WTC11 (cell line): ENCODE results near the gene ICOS.

Experiments used
- ESRRA ChIP-seq: sonication (generic); formaldehyde crosslinking; IDR thresholded peaks from 2 replicates; pipeline ENCODE4 v1.8.1; 2022; ENCODE audit warnings: mild to moderate bottlenecking, missing genetic modification reagents, borderline replicate concordance
- ETV6 ChIP-seq: sonication (generic); formaldehyde crosslinking; IDR thresholded peaks from 2 replicates; pipeline ENCODE4 v1.8.1; 2022; ENCODE audit warnings: mild to moderate bottlenecking, missing genetic modification reagents
- FOXP1 ChIP-seq: sonication (generic); formaldehyde crosslinking; IDR thresholded peaks from 2 replicates; pipeline ENCODE4 v1.8.0; 2022; ENCODE audit warnings: missing genetic modification reagents, mild to moderate bottlenecking, moderate library complexity, borderline replicate concordance
- JUN ChIP-seq: sonication (generic); formaldehyde crosslinking; IDR thresholded peaks from 2 replicates; pipeline ENCODE4 v1.8.0; 2023; ENCODE audit warnings: mild to moderate bottlenecking, missing genetic modification reagents
- NFYB ChIP-seq: sonication (generic); formaldehyde crosslinking; conservative IDR thresholded peaks from 2 replicates; pipeline ENCODE4 v1.8.0; 2022; ENCODE audit warnings: low read depth, missing genetic modification reagents
- NR2C2 ChIP-seq: sonication (generic); formaldehyde crosslinking; IDR thresholded peaks from 2 replicates; pipeline ENCODE4 v1.8.0; 2022; ENCODE audit warnings: mild to moderate bottlenecking, missing genetic modification reagents
- RORB ChIP-seq: fragments of 250-450 bp; sonication (Bioruptor Pico); IDR thresholded peaks from 2 replicates; pipeline ENCODE4 v1.9.0; 2021; ENCODE audit warnings: mild to moderate bottlenecking
- SMAD4 ChIP-seq: sonication (generic); formaldehyde crosslinking; IDR thresholded peaks from 2 replicates; pipeline ENCODE4 v1.8.0; 2022; ENCODE audit warnings: mild to moderate bottlenecking, missing genetic modification reagents
- TF ChIP-seq, protein P1 (sequence below): sonication (generic); formaldehyde crosslinking; IDR thresholded peaks from 2 replicates; pipeline ENCODE4 v1.8.1; 2023; ENCODE audit warnings: mild to moderate bottlenecking, missing genetic modification reagents, moderate library complexity
- TF ChIP-seq, protein P2 (sequence below): fragments of 200-600 bp; IDR thresholded peaks from 2 replicates; pipeline ENCODE4 v1.8.0; 2022; ENCODE audit warnings: antibody characterized with exemption
- TF ChIP-seq, protein P3 (sequence below): sonication (generic); formaldehyde crosslinking; IDR thresholded peaks from 2 replicates; pipeline ENCODE4 v1.8.0; 2023; ENCODE audit warnings: mild to moderate bottlenecking, missing genetic modification reagents
- TF ChIP-seq, protein P4 (sequence below): sonication (generic); formaldehyde crosslinking; conservative IDR thresholded peaks from 2 replicates; pipeline ENCODE4 v1.8.1; 2022; ENCODE audit warnings: mild to moderate bottlenecking, missing genetic modification reagents

DNA sequence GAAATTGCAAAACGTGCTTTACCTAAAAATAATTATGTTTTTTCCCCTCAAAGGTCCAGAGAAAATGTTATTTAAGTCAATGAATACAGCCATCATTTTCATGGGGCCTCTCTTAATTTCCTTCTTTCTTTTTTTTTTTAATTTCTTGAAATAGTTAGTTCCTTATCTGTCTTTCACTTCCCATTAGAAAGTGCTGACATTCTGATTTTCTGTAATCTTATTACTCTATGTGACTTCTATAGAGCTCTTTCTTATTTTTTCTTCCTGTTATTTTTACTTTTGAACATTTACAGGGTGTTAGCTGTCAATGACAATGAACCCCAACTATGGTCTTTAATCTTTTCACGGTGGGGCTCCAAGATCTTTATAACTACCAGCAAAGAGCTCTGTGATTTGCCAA lies 39.0 kb upstream of the ICOS start:
- TF ChIP-seq RORB (CRISPR knock-in tag) (no peak), SMAD4 (CRISPR knock-in tag) (no peak), NFYB (no peak), FOXP1 (CRISPR knock-in tag) (no peak), JUN (no peak), ETV6 (CRISPR knock-in tag) (no peak), ESRRA (CRISPR knock-in tag) (no peak), NR2C2 (CRISPR knock-in tag) (no peak)
- TF ChIP-seq, protein P1, sequence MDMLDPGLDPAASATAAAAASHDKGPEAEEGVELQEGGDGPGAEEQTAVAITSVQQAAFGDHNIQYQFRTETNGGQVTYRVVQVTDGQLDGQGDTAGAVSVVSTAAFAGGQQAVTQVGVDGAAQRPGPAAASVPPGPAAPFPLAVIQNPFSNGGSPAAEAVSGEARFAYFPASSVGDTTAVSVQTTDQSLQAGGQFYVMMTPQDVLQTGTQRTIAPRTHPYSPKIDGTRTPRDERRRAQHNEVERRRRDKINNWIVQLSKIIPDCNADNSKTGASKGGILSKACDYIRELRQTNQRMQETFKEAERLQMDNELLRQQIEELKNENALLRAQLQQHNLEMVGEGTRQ, result no peak
- TF ChIP-seq, protein P2, sequence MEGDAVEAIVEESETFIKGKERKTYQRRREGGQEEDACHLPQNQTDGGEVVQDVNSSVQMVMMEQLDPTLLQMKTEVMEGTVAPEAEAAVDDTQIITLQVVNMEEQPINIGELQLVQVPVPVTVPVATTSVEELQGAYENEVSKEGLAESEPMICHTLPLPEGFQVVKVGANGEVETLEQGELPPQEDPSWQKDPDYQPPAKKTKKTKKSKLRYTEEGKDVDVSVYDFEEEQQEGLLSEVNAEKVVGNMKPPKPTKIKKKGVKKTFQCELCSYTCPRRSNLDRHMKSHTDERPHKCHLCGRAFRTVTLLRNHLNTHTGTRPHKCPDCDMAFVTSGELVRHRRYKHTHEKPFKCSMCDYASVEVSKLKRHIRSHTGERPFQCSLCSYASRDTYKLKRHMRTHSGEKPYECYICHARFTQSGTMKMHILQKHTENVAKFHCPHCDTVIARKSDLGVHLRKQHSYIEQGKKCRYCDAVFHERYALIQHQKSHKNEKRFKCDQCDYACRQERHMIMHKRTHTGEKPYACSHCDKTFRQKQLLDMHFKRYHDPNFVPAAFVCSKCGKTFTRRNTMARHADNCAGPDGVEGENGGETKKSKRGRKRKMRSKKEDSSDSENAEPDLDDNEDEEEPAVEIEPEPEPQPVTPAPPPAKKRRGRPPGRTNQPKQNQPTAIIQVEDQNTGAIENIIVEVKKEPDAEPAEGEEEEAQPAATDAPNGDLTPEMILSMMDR, result no peak
- TF ChIP-seq, protein P3, sequence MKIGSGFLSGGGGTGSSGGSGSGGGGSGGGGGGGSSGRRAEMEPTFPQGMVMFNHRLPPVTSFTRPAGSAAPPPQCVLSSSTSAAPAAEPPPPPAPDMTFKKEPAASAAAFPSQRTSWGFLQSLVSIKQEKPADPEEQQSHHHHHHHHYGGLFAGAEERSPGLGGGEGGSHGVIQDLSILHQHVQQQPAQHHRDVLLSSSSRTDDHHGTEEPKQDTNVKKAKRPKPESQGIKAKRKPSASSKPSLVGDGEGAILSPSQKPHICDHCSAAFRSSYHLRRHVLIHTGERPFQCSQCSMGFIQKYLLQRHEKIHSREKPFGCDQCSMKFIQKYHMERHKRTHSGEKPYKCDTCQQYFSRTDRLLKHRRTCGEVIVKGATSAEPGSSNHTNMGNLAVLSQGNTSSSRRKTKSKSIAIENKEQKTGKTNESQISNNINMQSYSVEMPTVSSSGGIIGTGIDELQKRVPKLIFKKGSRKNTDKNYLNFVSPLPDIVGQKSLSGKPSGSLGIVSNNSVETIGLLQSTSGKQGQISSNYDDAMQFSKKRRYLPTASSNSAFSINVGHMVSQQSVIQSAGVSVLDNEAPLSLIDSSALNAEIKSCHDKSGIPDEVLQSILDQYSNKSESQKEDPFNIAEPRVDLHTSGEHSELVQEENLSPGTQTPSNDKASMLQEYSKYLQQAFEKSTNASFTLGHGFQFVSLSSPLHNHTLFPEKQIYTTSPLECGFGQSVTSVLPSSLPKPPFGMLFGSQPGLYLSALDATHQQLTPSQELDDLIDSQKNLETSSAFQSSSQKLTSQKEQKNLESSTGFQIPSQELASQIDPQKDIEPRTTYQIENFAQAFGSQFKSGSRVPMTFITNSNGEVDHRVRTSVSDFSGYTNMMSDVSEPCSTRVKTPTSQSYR, result no peak
- TF ChIP-seq, protein P4, sequence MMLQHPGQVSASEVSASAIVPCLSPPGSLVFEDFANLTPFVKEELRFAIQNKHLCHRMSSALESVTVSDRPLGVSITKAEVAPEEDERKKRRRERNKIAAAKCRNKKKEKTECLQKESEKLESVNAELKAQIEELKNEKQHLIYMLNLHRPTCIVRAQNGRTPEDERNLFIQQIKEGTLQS (CRISPR knock-in tag), result no peak
